HG02763 (cell line): ENCODE data around the gene PROCA1.
"Not testable (repeated sequence)": the region's sequence is repeated elsewhere in the genome, so short reads cannot be mapped to it uniquely, and the experiment has no call there.

Experiments
- ATAC-seq: cut with Tn5 transposase; IDR thresholded peaks from one replicate; pipeline ENCODE4 v1.9.1; 2021; ENCODE audit warnings: mild to moderate bottlenecking, moderate library complexity; ENCODE audit not compliant: unreplicated experiment

The PROCA1 gene

GRCh38 chr17:28682655-28683054, 29.0 kb downstream of the PROCA1 start:
- no peak for ATAC-seq

DNA sequence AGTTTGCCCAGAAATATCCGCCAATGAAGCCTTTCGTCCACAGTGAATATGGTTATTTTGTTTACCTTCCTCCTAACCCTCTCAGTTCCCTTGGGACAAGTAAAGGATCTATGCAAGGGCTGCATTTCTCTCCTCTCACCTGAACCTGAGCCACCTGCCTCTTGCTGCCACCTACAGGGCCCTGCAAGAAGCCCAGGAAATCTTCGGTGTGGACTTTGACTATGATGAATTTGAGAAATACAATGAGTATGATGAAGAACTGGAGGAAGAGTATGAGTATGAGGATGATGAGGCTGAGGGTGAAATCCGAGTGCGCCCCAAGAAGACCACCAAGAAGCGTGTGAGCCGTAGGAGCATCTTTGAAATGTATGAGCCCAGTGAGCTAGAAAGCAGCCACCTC, 35.7 kb downstream of the PROCA1 start:
- no peak for ATAC-seq

GRCh38 chr17:28675490-28675889, 36.2 kb downstream of the PROCA1 start:
- ATAC-seq, result no peak

GRCh38 chr17:28669918-28670317, 41.8 kb downstream of the PROCA1 start:
- ATAC-seq, result no peak

GRCh38 chr17:28667870-28668269, 43.8 kb downstream of the PROCA1 start:
- ATAC-seq, result no peak

DNA sequence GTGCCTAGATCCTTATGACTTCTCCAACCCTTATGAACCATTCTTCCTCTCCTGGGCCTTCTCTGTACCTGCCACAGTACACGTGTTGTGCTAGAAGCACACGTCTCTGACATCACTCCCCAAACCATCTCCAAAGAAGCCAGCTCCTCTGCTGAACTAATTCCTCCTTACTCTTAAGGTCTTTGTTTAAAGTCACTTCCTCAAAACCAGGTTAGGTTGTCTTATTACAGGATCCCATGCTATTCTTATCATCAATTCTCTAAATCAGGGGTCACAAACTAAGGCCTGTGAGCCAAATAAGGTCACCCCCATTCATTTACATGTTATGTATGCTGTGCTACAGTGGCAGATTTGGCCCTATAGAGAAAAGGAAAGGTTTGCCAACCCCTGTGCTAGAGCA, 45.7 kb downstream of the PROCA1 start:
- no peak for ATAC-seq

DNA sequence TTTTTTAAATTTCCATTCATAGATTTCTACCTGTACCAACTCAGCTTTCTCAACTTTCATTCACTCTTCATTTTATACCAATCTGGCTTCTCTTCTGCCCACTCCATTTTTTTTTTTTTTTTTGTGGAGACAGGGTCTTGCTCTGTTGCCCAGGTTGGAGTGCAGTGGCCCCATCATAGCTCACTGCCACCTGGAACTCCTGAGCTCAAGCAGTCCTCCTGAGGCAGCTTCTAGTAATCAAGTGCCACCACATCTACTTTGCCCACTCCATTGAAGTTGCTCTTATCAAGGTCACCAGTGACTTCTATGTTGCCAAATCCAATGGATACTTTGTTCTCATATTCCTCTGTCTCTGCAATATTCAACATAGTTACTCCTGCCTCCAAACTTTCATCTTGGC, 48.0 kb downstream of the PROCA1 start:
- ATAC-seq, result no peak

GRCh38 chr17:28662527-28662829, 49.2 kb downstream of the PROCA1 start:
- no peak for ATAC-seq

- ATAC-seq, result peak; percentile 86
Observed at GRCh38 chr17:28661635-28662526, 49.8 kb downstream of the PROCA1 start, which contains the start of the genes SDF2 and SUPT6H. Gene SDF2 (minus strand): TSS chr17:28661906. CDS start chr17:28661876, 30 bp downstream. Gene SUPT6H (plus strand): TSS chr17:28662205. CDS start chr17:28673402, 11,197 bp downstream.

DNA sequence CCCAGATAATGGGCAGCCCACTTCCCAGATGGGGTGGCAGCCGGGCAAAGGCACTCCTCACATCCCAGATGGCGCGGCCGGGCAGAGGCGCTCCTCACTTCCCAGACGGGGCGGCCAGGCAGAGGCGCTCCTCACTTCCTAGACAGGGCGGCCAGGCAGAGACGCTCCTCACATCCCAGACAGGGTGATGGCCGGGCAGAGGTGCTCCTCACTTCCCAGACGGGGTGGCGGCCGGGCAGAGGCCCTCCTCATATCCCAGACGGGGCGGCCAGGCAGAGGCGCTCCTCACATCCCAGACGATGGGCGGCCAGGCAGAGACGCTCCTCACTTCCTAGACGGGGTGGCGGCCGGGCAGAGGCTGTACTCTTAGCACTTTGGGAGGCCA, 52.2 kb downstream of the PROCA1 start:
- ATAC-seq, result not testable (repeated sequence)

- not testable (repeated sequence) for ATAC-seq
Observed at GRCh38 chr17:28658766-28659496, 52.8 kb downstream of the PROCA1 start.

- ATAC-seq, result not testable (repeated sequence)
Observed at GRCh38 chr17:28658342-28658741, 53.3 kb downstream of the PROCA1 start.

DNA sequence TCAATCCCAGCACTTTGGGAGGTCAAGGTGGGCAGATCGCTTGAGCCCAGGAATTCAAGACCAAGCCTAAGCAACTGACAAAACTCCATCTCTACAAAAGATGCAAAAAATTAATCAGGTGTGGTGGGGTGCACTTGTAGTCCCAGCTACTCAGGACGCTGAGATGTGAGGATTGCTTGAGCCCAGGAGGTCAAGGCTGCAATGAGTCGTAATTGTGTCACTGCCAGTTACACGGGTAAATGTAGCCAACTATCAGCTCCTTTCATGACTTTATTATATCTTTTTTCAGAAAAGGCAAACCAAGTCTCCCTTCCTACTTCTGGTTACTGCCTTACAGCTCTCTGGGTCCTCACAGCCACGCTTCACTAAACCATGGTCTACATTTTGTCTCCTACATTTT, 53.9 kb downstream of the PROCA1 start:
- ATAC-seq, result no peak

DNA sequence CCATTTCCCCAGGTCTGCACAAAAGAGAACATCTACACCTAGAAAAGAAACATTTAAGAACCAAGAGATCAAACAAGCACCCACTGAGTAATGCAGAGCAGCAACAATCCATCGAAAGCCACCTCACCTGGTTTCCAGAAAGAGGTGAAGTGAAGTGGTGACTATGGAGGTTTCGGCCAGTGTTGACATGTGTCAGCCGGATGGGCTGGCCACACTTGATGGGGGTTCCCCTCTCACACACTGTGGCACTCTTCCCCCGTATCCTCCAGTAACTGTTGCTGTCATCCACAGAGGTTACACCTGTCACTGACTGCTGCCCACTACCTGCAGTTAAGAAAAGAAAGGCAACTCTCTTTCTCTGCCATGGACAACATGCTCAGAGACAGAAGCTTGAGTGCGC, 56.5 kb downstream of the PROCA1 start:
- no peak for ATAC-seq
